ENCODE data around the gene DNHD1. TPM values are rescaled to one million over a fixed set of nuclear protein-coding genes. Genes with fewer than 3 reads are reported as not detected.

Gene DNHD1
- total and polyA plus RNA-seq, 2 of the 8 experiments (the other 6 are each of a cell fraction or from before 2014, with no cell fraction given): 5.0 to 6.8 TPM

- no peak for TF ChIP-seq CHD7 (IDR thresholded peaks at IDR 0.05; ENCODE audit: insufficient replicate concordance, low read length)
- no peak for TF ChIP-seq KDM1A (IDR thresholded peaks at IDR 0.05; ENCODE audit: borderline replicate concordance, low read length)
- TF ChIP-seq POLR2A (IDR thresholded peaks at IDR 0.05; ENCODE audit: control extremely low read depth in 1 of 2, low read depth in 2 of 2, low read length in 2 of 2): 0 out of 3 replicates have a peak, but pooled peaks of 1 of the 2 experiments have one; percentile 21
- no peak for TF ChIP-seq CEBPB (IDR thresholded peaks at IDR 0.05; ENCODE audit: low read depth, low read length)
- 0 out of 2 replicates have a peak, but pooled peaks have one; percentile 11 for TF ChIP-seq MAX (IDR thresholded peaks at IDR 0.05)
- no peak for TF ChIP-seq KDM5A (IDR thresholded peaks at IDR 0.05; ENCODE audit: low read length)
- TF ChIP-seq TAF7 (optimal IDR thresholded peaks at IDR 0.05; ENCODE audit: borderline replicate concordance, low read depth, low read length): no peak
- no peak for TF ChIP-seq CBX5 (IDR thresholded peaks at IDR 0.05; ENCODE audit: low read depth, low read length)
- TF ChIP-seq RFX5 (IDR thresholded peaks at IDR 0.05; ENCODE audit: borderline replicate concordance, low read depth, low read length): no peak
- TF ChIP-seq SRF (IDR thresholded peaks at IDR 0.05; ENCODE audit: low read depth, low read length): no peak
Observed at GRCh38 chr11:6473451-6474412, 23.3 kb upstream of the DNHD1 start, which contains the start of gene TRIM3 (continued).

Data from H1 (cell line).